ENCODE results near the gene CHST12.
"Not testable (repeated sequence)": the region's sequence is repeated elsewhere in the genome, so short reads cannot be mapped to it uniquely, and the experiment has no call there.

Gene CHST12
- total RNA-seq: 22.6 to 42.8 (median 31.5) reads per million in 4 donors

DNA sequence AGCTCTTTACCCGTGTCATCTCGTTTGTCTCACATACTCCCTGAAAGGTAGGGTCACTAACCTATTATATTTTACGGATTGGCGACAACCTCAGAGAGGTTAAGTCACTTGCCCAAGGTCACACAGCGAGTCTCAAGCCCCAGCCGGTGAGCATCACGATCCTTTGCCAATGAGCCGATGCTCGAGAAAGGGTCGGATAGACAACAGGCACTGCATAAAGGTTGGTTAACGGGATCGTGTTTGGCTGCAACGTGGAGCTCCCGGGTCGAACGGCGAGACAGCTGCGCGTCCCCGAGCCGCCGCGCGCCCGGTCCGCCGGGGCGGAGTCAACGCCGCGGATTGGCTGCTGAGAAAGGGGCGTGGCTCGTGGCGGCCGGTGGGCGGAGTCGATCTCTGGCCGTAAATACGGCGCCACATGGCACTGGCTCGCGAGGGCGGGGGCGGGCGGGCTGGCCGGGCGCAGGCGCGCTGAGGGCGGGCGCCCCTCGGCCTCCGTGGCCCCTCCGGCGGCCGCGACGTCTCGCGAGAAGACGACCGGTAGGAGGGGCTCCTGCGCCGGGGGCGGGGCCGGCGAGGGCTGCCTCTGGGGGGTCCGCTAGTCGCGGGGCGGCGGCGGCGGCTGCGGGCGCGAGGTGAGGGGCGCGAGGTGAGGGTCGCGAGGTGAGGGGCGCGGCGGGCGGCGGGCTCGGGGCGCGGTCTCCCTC lies at the start of gene CHST12:
CHST12 (plus strand) TSS at position 598 of the 704 bp plus-strand sequence. CDS start 29,029 bp downstream, outside the sequence.
- DNase-seq: peak; percentile 90 to 96 (median 93)

DNA sequence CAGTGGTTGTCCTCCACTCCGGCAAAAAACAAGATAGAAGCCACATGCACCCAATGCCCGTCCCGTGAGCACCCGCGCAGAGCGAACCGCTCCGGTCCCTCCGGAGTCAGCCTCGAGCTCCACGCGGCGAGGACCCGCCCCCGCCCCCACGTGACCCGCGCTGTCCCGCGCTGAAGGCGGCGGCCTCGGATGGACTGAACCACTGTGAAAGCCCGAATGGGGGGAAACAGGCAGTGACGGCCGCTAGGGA lies 49.5 kb upstream of the CHST12 start:
- peak; percentile 81 to 93 (median 86) for DNase-seq

DNA sequence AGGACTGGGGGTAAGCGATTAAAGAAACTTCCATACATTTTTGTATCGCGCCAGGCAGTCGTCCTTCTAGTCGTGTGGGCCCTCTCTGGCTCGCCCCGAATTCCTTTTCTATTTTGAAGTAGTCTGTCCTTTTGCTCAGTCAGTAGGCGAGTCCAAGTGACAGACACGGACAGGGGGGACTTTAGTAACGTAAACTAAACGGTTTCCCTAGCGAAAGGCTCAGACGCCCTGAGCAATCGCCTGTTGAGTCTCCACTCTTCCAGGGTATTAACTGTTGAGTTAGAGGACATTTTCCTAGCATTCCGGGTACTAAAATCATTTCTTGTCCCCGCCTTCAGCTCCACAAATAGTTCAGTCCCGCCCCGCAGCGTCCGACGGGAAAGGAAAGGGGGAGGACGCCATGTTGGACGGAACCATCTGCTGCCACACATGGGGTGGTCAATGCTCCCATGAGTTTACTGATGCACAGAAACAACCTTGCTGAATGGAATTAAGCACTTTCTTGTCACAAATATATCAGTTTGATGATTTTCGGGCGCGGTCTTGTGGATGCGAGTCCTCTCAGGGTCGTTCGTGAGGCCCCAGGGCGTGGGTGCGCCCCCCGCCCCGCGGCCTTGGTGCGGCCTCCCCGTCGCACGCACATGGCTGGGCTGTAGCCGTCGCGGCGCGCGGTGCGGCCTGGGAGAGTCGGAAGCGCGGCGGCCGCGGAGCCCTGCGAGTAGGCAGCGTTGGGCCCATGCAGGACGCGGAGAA lies 49.0 kb upstream of the CHST12 start, which contains the start of gene EIF3B:
EIF3B (plus strand) TSS at position 642 of the 753 bp plus-strand sequence; CDS start at position 737, 95 bp downstream.
- peak; percentile 76 to 93 (median 88) for DNase-seq

DNA sequence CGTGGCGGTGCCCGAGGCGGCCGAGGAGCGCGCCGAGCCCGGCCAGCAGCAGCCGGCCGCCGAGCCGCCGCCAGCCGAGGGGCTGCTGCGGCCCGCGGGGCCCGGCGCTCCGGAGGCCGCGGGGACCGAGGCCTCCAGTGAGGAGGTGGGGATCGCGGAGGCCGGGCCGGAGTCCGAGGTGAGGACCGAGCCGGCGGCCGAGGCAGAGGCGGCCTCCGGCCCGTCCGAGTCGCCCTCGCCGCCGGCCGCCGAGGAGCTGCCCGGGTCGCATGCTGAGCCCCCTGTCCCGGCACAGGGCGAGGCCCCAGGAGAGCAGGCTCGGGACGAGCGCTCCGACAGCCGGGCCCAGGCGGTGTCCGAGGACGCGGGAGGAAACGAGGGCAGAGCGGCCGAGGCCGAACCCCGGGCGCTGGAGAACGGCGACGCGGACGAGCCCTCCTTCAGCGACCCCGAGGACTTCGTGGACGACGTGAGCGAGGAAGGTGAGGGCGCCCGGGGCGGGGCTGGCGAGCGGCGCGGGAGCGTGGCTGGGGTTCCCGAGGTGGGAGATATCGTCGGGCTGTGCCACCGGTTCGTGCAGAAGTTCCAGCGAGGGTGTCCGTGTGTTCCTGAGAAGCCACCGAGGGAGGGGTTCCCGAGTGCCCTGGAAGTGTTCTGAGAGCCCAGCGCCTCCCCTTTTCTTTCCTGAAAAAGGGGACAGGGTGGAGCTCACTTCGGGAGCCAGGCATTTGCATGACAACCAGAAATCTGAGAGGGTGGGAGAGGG lies 48.3 kb upstream of the CHST12 start:
- no peak for DNase-seq

DNA sequence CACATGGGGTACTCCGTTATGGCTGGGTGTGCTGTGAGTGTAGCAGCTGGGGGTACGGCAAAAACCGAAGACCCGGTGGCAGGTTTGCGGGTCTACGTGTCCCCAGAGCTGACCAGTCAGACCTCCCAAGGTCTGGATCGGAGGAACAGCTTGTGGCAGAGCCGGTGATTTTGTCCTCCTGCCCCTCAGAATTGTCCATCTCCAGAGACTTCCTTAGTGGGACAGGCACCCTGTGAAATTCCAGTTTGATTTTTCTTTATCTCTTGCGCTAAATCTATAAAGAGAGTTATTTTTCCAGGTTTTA lies 47.8 kb upstream of the CHST12 start:
- DNase-seq: no peak

DNA sequence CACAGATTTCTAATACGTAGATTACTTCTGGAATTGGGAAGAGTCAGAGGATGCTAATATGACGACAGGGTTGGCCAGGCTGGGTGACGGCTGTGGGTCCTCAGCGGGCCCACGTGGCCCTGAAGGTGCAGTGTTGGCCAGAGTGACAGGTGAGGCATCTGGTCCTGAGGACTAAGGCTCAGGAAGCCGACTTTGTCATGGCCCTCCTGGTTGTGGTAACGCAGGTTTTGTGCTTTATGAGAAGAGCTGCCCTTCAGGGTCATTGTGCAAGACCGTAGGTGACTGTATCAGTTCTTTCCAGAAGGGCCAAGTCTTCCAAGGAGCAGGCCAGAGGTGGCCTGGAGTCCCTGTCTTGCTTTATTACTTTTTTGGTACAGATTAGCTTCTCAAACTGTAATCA lies 46.2 kb upstream of the CHST12 start:
- DNase-seq: no peak

DNA sequence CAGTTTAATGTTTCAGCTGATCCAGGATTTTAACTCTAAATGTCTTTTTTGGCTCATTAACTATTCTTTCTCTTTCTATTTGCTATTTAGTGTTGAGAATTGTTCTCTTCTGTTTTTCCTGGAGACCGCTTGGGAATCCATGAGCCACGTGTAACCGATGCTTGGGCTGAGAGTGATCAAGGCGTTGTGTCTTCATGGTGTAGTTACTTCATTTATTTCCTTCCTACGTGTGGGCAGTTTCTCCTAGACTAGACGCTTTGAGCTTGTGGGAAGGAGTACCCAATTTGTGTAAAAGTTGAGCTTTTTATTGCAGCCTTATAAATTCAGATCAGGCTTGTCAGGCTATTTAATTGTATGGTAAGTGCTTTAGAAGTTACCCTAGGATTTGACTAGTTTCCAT lies 45.8 kb upstream of the CHST12 start:
- no peak for DNase-seq

DNA sequence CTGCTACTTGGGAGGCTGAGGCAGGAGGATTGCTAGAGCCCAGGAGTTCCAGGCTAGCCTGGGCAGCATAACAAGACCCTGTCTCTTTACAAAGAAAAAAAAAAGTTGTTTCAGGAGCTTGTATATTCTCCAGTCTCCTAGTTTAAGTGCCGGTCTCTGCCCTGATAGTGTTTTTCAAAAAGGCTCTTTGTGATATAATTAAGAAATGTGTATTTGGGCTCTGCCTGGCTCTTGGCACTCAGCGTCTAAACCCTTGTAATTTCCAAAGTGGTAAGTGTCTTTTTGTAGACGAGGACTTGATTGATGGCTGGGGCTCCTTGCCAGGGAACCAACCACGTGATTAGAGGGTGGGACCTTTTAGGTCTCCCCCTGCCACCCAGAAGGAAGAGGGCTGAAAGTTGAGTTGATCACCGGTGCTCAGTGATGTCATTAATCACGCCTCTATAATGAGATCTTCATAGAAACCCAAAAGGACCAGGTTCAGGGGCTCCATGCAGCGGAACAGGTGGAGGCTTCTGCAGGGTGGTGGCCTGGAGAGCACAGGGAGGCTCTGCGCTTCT lies 44.4 kb upstream of the CHST12 start:
- DNase-seq: no peak

DNA sequence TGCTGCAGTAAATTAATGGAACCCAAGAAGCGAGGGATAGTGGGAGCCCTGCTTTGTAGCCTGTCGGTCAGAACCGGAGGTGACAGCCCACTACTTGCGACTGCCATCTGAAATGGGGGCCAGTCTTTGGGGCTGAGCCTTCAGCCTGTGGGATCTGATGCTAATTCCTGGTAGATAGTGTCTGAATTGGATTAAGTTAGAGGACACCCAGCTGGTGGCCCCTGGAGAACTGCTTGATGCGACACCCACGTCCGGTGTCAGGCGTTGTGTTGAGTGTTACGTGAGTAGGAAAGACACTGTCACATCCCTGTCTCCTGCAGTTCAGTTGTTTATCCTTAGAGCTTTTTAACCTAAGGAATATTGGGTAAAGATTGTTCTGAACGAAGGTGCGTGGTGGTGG lies 43.8 kb upstream of the CHST12 start:
- DNase-seq: no peak

DNA sequence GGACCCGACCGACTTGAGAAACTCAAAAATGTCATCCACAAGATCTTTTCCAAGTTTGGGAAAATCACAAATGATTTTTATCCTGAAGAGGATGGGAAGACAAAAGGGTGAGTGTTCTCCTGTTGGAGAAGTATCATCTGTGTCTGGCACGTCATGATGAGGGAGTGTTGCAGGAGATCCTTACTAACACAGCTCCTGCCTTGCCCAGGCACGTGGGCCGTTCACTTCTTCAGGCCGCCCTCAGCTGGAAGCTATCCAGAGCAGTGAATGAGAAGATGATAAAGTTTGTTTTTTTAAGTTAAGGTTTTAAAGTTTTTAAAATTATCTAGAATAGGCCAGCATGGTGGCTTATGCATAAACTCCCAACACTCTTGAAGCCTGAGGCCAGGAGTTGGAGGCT lies 42.6 kb upstream of the CHST12 start:
- no peak for DNase-seq

DNA sequence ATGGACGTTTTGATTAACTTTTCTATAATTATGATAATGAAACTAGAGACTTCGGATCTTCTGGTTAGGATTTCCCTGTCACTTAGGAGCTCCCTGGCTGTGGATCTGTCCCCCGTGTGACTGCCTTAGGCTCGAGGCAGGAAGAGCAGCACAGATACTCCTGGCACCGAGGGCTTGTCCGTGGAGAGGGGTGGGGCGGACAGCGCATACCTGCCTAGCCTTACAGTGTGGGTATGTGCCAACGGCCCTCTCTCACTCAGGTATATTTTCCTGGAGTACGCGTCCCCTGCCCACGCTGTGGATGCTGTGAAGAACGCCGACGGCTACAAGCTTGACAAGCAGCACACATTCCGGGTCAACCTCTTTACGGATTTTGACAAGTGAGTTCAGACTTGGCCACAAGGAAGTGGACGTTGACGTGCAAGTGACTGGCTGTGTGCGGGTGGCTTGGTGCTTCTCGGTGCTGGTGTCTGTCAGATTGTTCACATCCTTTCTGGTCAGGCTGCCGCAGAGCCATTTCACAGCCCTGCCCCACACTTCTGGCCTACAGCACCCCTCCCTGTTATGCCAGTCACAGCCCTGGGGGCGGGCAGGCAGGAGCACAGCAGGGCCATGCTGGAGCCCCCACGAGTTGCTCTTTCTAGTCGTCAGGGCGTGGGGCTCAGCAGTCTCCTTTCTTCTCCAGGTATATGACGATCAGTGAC lies 40.9 kb upstream of the CHST12 start:
- DNase-seq: no peak

DNA sequence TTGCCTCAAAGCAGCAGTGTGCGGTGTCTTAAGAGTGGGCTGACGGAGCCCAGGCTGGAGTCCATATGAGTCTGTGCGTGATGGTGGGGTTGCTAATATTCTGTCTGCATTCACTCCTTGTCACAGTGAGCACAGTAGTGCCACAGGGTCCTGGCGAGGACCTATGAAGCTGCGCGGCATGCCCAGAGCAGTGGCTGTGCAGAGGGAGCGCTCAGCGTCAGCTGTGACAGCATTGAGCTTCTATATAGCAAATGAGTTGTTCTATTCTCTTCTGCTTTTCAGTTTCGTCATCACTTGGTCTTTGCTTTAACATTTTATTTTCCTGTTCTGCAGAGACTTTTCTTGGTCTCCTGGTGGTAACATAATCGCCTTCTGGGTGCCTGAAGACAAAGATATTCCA lies 34.3 kb upstream of the CHST12 start:
- DNase-seq: no peak

DNA sequence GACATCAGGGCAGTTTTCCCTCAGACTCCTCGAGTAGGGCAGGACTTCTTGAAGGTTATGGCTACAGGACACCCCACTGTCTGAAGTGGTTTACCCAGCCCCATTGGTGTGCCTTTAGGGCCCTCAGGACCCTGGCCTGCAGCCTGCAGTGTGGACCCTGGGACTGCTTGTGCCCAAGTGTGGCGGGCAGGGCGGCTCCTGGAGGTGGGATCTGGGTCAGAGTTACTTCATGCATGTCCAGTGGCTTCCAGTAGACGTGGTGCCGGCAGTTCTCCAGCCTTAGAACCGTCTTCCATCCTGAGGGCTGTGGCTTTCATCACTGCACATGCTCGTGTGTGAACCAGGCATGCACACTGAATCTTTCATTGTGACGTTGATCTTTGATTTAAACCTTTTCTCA lies 32.1 kb upstream of the CHST12 start:
- no peak for DNase-seq

DNA sequence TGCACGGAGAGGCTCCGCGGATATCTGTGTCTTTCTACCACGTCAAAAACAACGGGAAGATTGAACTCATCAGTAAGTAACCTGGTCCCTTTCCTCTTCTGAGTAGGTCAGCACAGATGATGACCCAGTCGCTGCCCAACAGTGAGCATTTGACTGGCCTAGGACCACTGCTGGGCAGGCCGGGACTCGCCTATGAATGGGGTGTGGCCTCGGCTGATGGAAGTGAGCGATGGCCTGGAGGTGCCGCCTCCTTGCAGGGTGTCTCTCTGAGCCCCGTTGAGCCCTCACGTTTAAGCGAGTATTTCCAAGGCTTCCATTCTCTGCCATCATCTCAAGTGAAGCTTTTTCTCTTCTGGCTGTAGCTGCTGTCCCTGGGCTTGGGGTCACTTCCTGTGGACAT lies 30.7 kb upstream of the CHST12 start:
- DNase-seq: no peak

DNA sequence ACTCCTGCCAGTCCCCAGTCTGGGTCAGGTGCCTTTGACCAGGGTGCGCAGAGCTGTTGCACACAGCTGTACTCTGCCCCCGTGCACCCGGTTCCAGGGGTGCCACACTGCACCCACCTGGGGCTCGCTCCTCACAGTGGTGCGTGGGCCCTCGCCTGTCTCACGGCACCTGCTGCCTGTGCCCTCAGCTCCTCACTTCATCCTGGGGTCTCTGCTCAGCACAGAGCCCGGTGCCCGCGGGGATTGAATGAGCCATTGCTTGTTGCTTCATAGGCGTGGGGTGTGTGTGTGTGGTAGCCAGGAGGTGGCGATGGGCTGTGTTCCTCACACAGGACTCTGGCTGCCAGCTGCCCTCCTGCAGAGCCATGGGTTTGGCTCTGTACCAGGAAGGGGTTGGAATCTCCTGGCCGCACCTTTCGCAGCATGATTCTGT lies 30.3 kb upstream of the CHST12 start:
- DNase-seq: no peak

DNA sequence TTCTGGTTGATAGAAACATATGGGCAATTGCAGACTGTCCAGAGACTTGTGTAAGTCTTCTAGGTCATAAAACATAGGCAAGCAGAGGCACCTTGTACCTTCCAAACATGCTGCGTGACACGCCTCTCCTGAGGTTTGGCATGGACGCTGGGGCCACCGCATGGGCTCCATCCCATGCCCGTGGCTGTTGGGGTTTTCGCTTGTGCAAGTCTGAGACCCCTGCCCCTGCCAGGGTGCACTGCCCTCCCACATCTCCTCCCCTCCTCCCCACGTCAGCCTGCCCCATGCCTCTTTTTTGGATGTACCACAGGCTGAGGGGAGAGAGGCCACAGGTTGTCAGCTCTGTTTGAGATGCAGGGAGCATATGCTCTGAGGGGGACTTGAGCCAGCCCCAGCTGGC lies 29.8 kb upstream of the CHST12 start:
- DNase-seq: no peak

DNA sequence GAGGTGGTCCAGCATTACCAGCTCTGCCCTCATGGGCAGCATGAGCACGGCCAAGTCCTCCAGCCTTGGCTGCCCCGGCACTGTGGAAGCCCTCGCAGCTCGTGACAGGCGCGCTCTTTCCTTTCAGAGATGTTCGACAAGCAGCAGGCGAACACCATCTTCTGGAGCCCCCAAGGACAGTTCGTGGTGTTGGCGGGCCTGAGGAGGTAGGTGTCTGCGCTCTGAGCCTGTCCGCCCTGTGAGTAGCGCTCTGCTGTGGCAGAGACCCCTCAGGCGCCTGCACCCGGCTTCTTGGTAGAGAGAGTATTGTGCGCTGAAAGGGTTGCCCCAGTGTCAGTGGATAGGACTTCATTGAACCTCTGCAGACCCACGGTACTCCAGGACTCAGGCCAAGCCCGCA lies 29.0 kb upstream of the CHST12 start:
- no peak for DNase-seq

DNA sequence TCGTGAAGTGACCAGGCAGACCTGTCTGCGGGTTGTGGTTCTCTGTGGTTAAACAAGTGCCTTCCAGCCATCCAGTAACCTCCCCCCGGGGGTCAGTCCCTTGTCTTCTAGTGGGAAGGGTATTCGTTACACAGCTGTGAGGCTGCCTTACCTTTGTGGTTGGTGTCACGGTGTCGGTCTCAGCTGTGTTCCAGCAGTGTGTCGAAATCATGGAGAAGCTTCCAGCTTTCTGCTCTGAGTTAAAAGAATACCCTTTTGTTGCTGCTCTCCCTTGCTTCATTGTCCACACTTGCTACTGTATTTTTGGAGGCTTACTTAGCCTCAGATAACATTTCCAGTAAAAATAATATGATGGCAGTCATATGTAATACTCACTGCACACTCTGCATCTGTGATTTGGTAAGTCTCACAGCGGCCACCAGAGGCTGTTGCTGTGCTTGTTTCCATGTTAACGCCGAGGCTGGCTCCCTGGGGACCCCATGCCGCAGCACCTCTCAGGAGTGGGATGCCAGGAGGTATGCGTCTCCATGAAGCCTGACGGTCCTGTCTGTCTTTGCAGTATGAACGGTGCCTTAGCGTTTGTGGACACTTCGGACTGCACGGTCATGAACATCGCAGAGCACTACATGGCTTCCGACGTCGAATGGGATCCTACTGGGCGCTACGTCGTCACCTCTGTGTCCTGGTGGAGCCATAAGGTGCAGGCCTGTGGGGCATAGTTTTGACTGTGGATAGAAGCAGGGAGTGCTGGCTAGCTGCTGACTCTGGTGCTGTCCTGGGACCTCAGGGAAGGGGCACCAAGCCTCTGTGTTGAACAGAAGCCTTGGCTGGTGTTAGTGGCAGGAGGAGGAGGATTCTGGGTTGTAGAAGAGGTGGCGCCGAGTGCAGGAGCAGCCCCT lies 28.3 kb upstream of the CHST12 start:
- no peak for DNase-seq

DNA sequence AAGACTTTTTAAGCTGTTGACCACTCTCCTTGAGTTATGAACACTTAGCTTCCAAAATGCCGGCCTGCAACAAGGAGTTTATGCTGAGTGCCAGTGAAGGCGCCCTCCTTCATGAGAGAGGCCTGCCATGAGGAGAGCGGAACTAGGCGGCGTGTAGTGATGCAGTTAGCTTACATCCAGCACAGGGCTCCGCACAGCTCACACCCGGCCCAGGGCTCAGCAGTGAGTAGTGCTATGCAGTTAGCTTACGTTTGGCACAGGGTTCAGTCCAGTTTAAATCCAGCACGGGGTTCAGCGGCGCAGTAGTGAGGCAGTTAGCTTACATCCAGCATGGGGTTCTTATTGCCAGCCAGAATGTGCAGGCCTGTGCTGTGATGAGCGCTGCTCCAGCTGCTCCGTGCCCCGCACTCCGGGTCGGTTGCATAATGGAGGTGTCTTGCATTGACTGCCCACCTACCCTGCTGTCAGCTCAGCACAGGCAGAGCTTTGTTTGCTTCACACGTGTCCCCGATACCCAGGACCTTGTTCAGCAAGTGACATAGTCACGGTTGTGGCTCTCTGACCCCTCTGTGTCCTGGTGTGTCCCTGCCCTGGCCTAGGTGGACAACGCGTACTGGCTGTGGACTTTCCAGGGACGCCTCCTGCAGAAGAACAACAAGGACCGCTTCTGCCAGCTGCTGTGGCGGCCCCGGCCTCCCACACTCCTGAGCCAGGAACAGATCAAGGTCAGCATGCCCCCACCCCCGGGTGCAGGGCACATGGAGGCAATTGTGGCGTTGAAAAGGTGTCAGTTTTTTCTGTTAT lies 26.9 kb upstream of the CHST12 start:
- no peak for DNase-seq

DNA sequence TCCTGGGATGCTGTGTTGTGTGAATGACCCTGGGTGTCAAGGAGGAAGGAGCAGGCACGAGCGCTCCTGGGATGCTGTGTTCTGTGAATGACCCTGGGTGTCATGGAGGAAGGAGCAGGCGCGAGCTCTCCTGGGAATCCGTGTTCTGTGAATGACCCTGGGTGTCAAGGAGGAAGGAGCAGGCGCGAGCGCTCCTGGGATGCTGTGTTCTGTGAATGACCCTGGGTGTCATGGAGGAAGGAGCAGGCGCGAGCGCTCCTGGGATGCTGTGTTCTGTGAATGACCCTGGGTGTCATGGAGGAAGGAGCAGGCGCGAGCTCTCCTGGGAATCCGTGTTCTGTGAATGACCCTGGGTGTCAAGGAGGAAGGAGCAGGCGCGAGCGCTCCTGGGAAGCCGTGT lies 25.9 kb upstream of the CHST12 start:
- not testable (repeated sequence) for DNase-seq

DNA sequence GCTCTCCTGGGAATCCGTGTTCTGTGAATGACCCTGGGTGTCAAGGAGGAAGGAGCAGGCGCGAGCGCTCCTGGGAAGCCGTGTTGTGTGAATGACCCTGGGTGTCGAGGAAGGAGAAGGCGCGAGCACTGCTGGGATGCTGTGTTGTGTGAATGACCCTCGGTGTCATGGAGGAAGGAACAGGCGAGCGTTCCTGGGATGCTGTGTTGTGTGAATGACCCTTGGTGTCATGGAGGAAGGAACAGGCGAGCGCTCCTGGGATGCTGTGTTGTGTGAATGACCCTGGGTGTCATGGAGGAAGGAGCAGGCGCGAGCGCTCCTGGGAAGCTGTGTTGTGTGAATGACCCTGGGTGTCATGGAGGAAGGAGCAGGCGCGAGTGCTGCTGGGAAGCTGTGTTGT lies 25.3 kb upstream of the CHST12 start:
- DNase-seq: not testable (repeated sequence)

Data from T-helper 1 cell (primary cell).